Glomerular visceral epithelial cell (primary cell): ENCODE results near the gene PRKN.
"Not testable (repeated sequence)": the region's sequence is repeated elsewhere in the genome, so short reads cannot be mapped to it uniquely, and the experiment has no call there.

ENCODE experiments used
- DNase-seq: peaks from one replicate; pipeline ENCODE4 v3.0.0-alpha.2; 2016; ENCODE audit errors: extremely low spot score

PRKN gene

GRCh38 chr6:161844804-161845203 lies 882.8 kb downstream of the PRKN start:
- no peak for DNase-seq

GRCh38 chr6:161843066-161843465 lies 884.5 kb downstream of the PRKN start:
- DNase-seq = no peak

DNA sequence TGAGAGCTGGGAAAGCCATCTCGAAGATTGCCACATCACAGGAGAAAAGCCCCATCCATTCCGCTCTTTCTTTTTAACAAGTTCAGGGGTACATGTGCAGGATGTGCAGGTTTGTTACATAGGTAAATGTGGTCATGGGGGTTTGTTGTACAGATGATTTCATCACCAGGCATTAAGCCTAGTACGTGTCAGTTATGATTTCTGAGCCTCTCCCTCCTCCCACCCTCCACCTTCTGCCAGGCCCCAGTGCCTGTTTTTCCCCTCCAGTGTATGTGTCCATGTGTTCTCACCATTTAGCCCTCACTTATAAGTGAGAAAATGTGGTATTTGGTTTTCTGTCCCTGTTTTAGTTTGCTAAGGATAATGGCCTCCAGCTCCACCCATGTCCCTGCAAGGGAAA lies 887.2 kb downstream of the PRKN start:
- DNase-seq = no peak

DNA sequence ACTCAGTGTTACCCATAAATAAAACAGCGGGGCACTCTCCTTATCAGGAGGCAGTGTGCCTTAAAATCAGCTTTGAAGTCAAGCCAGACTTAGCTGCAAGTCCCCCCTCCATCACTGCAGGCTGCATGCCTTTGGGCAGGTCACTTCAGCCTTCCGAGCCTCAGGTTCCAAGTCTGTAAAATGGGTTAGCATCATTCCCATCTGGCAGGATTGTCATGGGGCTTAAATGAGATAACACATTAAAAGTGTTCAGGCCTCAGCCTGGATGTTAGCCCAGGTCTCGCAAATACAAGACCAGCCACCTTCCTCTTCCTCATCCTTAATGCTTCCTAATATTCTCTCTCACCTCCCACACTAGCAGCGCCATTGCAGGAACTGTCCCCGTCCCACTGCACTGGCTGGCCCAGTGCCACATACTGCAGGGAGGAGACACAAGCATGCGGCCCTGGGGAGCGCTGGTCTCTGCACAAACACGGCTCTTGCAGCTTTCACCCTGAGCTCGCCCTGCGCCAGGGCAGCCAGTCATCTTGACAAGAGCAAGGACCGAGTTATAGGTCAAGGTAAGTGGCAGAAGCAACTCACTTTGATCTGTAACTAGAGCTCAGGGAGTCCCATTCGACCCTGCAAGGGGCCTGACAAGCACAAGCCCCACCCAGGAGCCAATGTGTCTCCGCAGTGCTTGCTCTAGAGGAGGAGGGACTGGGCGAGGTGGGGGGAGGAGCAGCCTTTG lies 889.1 kb downstream of the PRKN start:
- DNase-seq = no peak

DNA sequence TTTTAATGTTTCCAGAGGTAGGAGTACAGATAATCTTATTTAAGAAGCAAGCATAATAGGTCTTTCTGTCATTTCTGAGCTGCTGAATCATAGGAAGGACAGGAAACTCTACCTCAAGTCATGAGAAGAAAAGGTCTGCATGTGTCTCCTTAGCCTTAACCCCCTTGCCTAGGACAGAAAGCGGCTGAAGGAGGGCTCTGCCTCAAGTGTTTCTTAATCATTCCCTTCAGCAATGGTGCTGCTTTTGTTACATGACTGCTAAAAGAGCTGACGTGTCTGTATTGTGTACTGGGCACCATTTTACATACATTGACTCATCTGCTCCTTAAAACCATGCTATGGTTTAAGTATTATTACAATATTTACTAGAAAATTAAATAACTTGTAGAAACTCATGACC lies 889.7 kb downstream of the PRKN start:
- DNase-seq = no peak

- no peak for DNase-seq
Measured at GRCh38 chr6:161837449-161837735, 890.2 kb downstream of the PRKN start.

DNA sequence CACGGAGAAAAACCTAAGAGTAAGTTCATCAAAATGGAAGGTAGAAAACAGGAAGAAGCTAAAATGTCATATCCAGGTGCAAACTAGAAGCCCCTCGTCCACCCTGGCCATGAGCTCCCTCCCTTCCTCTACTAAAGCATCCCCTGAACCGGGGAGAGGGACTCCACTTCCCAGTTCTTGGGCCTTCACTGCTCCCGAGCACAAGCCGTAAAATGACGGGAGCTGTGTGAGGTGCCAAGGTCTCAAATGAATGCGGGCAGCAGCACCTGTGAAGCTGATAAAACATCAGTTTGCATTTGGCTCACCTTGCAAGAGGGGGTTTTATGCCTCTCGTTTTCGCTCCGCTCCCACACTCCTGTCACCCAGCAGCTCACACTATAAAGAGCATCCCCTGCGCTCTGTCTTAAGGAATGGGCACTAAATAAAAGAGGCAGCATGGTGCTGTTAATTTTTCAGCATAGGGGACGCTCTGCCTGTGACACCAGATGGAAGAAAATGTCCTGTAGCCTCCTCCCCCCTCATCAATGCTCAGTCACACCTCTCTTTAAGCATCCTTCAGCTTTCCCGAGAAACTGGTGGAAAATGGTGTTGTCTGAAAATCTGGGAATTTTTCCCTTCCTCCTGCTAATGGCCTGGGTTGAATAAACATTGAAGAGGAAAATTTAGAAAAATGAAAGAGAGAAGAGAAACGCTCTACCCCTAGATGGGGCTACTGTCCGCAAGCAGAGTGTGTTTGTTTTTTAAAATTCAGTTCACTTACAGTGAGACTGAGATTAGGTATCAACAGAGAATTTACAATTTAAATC lies 890.7 kb downstream of the PRKN start:
- DNase-seq = no peak

DNA sequence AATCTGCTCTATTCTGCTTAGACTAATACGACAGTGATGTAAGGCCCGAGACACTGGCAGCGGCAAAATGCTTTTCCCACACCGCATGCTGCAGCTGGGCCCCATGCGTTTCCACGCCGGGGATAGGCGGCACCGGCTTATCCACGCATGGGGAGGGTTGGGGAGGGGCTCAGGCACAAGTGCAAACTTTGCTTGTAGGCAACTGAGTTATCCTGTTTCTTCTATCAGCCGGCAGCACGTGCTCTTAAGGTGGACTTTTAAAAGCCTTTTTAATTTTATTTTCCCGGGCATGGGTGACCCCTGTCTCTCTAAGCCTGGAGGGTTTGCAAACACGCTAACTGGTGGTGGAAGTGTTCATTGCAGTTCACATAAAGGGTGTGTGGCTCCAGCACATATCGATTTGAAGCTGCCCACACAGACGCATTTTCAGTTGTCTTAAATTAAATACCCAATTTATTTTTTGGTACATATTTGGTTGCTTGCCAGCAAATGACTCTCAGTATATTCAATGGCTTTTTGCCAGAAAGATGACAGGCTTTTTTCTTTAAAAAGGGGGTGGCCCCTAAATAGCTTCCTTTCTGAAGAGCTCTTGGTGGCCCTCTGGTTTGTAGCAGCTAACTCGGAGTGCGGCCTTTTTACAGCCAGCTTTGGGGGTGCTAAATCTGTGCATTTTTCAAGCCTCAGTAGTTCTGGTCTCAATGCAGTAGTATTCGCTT lies 891.9 kb downstream of the PRKN start:
- no peak for DNase-seq

DNA sequence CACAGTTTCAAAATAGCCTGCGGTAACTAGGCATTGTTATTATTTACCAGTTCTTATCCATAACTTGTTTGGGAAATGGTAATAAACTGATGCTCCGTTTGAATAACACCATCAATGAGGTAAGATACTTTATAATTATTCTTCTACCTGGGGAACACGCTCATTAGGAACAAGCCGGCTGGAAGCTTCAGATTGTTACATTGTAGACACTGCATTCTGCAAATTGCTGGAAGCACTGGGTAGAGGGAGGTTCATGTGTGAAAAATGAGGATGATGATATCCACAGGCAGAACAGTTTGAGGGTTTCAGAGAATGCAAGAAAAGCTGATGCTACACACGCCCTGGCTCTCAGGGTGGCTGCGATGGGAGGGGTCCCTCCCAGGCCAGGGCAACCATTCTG lies 893.1 kb downstream of the PRKN start:
- no peak for DNase-seq

- no peak for DNase-seq
Measured at GRCh38 chr6:161833099-161833860, 894.3 kb downstream of the PRKN start.

- no peak for DNase-seq
Measured at GRCh38 chr6:161832622-161833021, 894.9 kb downstream of the PRKN start.

DNA sequence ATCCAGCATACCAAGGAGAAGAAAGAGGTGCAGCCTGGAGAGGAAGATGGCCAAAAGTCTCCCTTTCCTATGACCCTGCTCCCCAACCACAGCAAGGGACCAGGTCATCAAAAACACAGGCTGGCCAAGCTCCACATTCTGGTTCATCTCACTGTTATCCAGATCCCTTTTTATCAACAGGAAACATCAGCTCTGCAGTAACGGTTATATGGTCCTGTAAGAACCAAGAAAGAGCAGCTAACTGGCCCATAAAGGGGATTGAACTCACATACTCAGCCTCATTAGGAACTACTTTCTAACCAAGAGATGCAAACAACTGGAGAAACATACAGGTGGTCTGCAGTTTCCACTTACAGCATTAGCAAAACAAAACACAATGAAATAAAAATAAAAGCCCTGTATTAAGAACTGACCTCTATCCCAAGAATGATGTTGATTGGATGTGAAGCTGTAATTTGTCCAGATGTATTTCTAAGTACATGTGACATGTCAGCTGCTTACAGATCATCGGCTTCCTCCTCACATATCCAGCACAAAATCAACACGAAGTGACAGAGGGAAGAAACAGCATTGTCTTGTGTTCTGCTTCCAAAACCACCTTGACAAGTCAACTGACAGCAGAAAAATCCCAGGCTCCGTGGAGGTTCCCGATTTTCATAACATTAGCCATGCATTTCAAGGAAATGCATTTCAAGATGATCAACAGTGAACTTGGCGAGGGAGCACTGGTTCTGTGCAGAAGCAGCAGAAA lies 896.5 kb downstream of the PRKN start:
- no peak for DNase-seq

- DNase-seq = no peak
Measured at GRCh38 chr6:161829291-161829729, 898.3 kb downstream of the PRKN start.

GRCh38 chr6:161828355-161828754 lies 899.2 kb downstream of the PRKN start:
- no peak for DNase-seq

DNA sequence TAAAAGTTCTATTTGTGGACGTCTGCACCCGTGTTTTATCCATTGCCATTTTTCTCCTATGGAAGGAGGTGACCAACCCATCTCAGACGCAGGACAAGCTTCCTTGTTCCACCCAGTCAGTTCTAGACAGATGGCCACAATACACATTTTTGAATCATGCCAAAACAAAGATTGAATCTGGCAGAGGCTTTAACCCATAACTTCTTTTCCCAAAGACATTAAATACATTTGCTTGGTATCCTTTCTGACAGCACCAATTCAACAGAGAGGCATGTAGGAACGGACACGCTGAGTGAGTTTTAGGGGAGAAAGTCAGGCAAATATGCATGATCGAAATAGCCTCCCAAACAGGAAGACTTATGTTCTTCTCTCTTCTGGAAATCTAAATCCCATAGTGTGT lies 901.1 kb downstream of the PRKN start:
- DNase-seq = no peak

GRCh38 chr6:161822204-161822603 lies 905.4 kb downstream of the PRKN start:
- not testable (repeated sequence) for DNase-seq

DNA sequence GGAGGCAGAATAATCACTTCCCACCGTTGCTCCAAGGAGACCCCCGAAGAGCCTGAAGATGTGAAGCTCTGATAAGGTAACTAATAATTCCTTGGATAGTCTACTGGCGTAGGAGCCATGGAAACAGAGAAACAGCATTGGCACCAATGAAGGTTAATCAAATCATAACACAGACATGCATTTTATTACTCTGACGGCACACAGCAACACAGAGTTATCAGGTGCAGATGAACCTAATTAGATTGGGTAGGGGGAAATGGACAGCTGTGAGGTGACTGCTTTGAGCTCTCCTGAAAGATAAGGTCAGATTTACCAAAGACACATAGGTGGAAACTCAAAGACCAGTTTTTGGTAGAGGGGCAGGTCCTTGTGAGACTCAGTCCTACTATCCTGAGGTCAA lies 909.7 kb downstream of the PRKN start:
- DNase-seq = no peak

GRCh38 chr6:161815965-161816364 lies 911.6 kb downstream of the PRKN start:
- no peak for DNase-seq

- no peak for DNase-seq
Measured at GRCh38 chr6:161813156-161813555, 914.4 kb downstream of the PRKN start.

DNA sequence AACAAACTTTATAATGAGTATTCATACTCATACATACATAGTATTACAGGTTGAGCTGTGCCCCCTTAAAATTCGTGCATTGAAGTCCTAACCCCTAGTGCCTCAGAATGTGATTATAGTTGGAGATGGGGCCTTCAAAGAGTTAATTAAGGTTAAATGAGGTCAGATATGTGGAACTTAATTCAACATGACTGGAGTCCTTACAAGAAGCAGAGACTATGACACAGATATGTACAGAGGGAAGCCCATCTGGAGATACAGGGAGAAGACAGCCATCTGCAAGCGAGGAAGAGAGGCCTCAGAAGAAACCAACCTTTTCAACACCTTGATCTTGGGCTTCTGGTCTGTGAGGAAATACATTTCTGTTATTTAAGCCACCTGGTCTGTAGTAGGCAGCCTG lies 917.6 kb downstream of the PRKN start:
- DNase-seq = no peak

- DNase-seq = no peak
Measured at GRCh38 chr6:161804838-161805237, 922.7 kb downstream of the PRKN start.
